Measurements from ENCODE around the gene GPR65. TPM values are rescaled to one million over a fixed set of nuclear protein-coding genes. Genes with fewer than 3 reads are reported as not detected.

GPR65 gene
- total and polyA plus RNA-seq, 10 of the 15 experiments (the other 5 are each of a cell fraction or from before 2014, with no cell fraction given), result 4.4 to 14.7 (median 9.4) TPM

GRCh38 chr14:87989221-87989955 is 15.5 kb upstream of the GPR65 start:
- no peaks in the 10 kb centered on the region for H3K79me2 ChIP-seq (ENCODE audit: control insufficient read depth, insufficient read depth, low read length)
- H3K9me3 ChIP-seq (replicated peaks; ENCODE audit: control insufficient read depth, insufficient read depth, low read length), result no peaks in the 10 kb centered on the region
- no peak overlapping the region for H3K27ac ChIP-seq (ENCODE audit: control insufficient read depth, insufficient read depth)
- no peaks in the 10 kb centered on the region for H4K20me1 ChIP-seq (ENCODE audit: control insufficient read depth, insufficient read depth)
- no peak overlapping the region for H3K9ac ChIP-seq (ENCODE audit: control insufficient read depth, insufficient read depth, low read length)
- H3K4me2 ChIP-seq (ENCODE audit: control insufficient read depth, insufficient read depth), result no peak overlapping the region
- no peak for FAIRE-seq
- ATAC-seq, result no peak
- no peaks in the 10 kb centered on the region for H3K36me3 ChIP-seq (ENCODE audit: control insufficient read depth in 2 of 2, insufficient read depth in 2 of 2, low read length in 1 of 2)
- peaks cover 11% of the 10 kb centered on the region for H3K4me1 ChIP-seq (ENCODE audit: control insufficient read depth, insufficient read depth, low read length)
- POLR2A ChIA-PET, result no interaction called here
- TF ChIP-seq RAD51 (IDR thresholded peaks at IDR 0.05), result no peak
- TF ChIP-seq ZNF687 (IDR thresholded peaks at IDR 0.05), result no peak
- TF ChIP-seq TCF7 (IDR thresholded peaks at IDR 0.05; ENCODE audit: borderline replicate concordance), result no peak
- no peak for TF ChIP-seq SUZ12 (IDR thresholded peaks at IDR 0.05; ENCODE audit: unreplicated experiment)
- TF ChIP-seq EZH2 (IDR thresholded peaks at IDR 0.05; ENCODE audit: borderline replicate concordance, control insufficient read depth, low read depth, low read length), result no peak
- TF ChIP-seq IKZF1 (conservative IDR thresholded peaks at IDR 0.05), result no peak
- TF ChIP-seq ZBTB11 (CRISPR knock-in tag; IDR thresholded peaks at IDR 0.05), result no peak
- no peak for TF ChIP-seq CBX5 (IDR thresholded peaks at IDR 0.05; ENCODE audit: low read depth)
- DNase-seq (ENCODE audit: low read depth, low spot score), result no peak
- CTCF ChIA-PET, result interaction anchor here (0.6 to 3.4 kb wide), 5 partner anchors 14 to 45 kb away, joined by 3 to 17 read pairs (median 4); no protein-coding TSS in a partner anchor
- H3K27me3 ChIP-seq (replicated peaks in 1 of 2; ENCODE audit: control insufficient read depth in 2 of 2, insufficient read depth in 2 of 2, low read length in 1 of 2), result no peaks in the 10 kb centered on the region
- no peak overlapping the region for H3K4me3 ChIP-seq
- WGBS (ENCODE audit: insufficient coverage, insufficient replicate concordance, low lambda C conversion rate, missing lambda C conversion rate), result 92% methylated on average over 5 of the region's 5 CpGs
- no TSS peak for BruUV-seq (replicated peaks)
- SMC1A ChIA-PET (ENCODE audit: uncharacterized antibody, unreplicated experiment), result interaction anchor here (1.3 to 1.8 kb wide), 3 partner anchors 17 to 41 kb away, joined by 3 to 4 read pairs (median 4); no protein-coding TSS in a partner anchor
- H2AFZ ChIP-seq (ENCODE audit: control insufficient read depth, low read depth, low read length), result no peak overlapping the region
- RAD21 ChIA-PET (ENCODE audit: unreplicated experiment), result interaction anchor here (1.9 kb wide), 1 partner anchor 43 kb away, joined by 5 read pairs; no protein-coding TSS in a partner anchor
- in situ Hi-C loops (cut with MboI), result no loop called here
- intact Hi-C loops (cut with micrococcal nuclease; ENCODE audit: unreplicated experiment), result no loop called here

Measured in GM12878 (cell line).